HCT116 (cell line): Measurements from ENCODE around the gene DNM2. TPM values are rescaled to one million over a fixed set of nuclear protein-coding genes. Genes with fewer than 3 reads are reported as not detected.

ENCODE experiments used
- ATAC-seq: fragments of 200-7000 bp; cut with Tn5 transposase; 2 replicates; pipeline ENCODE4 v1.9.1; 2020; ENCODE audit warnings: mild to moderate bottlenecking, moderate library complexity
- BruUV-seq: library from RNA; stranded (reverse); fragments of 400-500 nt; replicated peaks from 2 replicates; lab custom pipeline; 2021; lab: Mats Ljungman, UMichigan
- CTCF ChIA-PET: fragments of 300-600 bp; sonication (Branson Sonifier 250); formaldehyde crosslinking; loops from one replicate; lab custom pipeline; 2021; ENCODE audit warnings: antibody characterized with exemption; lab: Charles Lee
- POLR2A ChIA-PET: fragments of 300-600, 350-600 bp; sonication (Branson Sonifier 250); formaldehyde crosslinking; loops from one replicate; lab custom pipeline; 2021; ENCODE audit warnings: antibody characterized with exemption; lab: Charles Lee
- RAD21 ChIA-PET, 2 experiments: fragments of 300-600 bp; sonication (Branson Sonifier 250); formaldehyde crosslinking; loops; one replicate each; lab custom pipeline; 2023; ENCODE audit warnings: low total read pairs in 2 of 2; ENCODE audit not compliant: uncharacterized antibody in 2 of 2, unreplicated experiment in 2 of 2, low non-redundant PET in 1 of 2; lab: Charles Lee
- DNase-seq: peaks from one replicate; pipeline ENCODE4 v3.0.0-alpha.2; 2010; ENCODE audit warnings: low read depth, low spot score
- H2AFZ ChIP-seq: fragments of 200-600 bp; shearing (Covaris generic), sonication (generic); 2 replicates; pipeline ENCODE4 v1.6.1; 2017; ENCODE audit warnings: low read depth, mixed run types, mixed read lengths, antibody characterized with exemption, low read length; ENCODE audit not compliant: poor library complexity, severe bottlenecking
- H3K27ac ChIP-seq: 2 replicates; pipeline ENCODE4 v1.5.1; 2012; ENCODE audit warnings: low read depth, low read length
- H3K27me3 ChIP-seq: fragments of 200-600 bp; sonication (generic); 2 replicates; pipeline ENCODE4 v1.6.1; 2016; ENCODE audit warnings: mixed run types, low read length, mixed read lengths; ENCODE audit not compliant: insufficient read depth
- H3K36me3 ChIP-seq, 2 experiments: fragments of 200-500 bp in 1 of 2; fragments of 200-600 bp in 1 of 2; sonication (Bioruptor generic) in 1 of 2; sonication (generic) in 1 of 2; 2 replicates each; pipeline versions ENCODE4 v1.5.1 to v1.6.1; 2014 to 2016; ENCODE audit warnings: low read length in 2 of 2, inconsistent platforms in 1 of 2, mixed read lengths in 1 of 2, mixed run types in 1 of 2; ENCODE audit not compliant: insufficient read depth in 2 of 2, control insufficient read depth in 1 of 2
- H3K4me1 ChIP-seq, 2 experiments: fragments of 200-600 bp in 1 of 2; sonication (generic) in 1 of 2; 2 replicates each; pipeline versions ENCODE4 v1.5.1 to v1.6.1; 2012 to 2017; ENCODE audit warnings: low read length in 2 of 2, inconsistent platforms in 1 of 2, mild to moderate bottlenecking in 1 of 2, mixed read lengths in 1 of 2, mixed run types in 1 of 2, moderate library complexity in 1 of 2; ENCODE audit not compliant: insufficient read depth in 2 of 2, control insufficient read depth in 1 of 2
- H3K4me2 ChIP-seq: fragments of 200-600 bp; sonication (generic); 2 replicates; pipeline ENCODE4 v1.6.1; 2017; ENCODE audit warnings: mixed run types, low read length, mixed read lengths
- H3K4me3 ChIP-seq, 2 experiments: fragments of 200-600 bp in 1 of 2; sonication (generic) in 1 of 2; replicated peaks in 1 of 2; 2 replicates each; pipeline ENCODE4 v1.5.1; 2011 to 2016; ENCODE audit warnings: low read length in 2 of 2, control low read depth in 1 of 2, low read depth in 1 of 2, mild to moderate bottlenecking in 1 of 2, mixed read lengths in 1 of 2, mixed run types in 1 of 2
- H3K79me2 ChIP-seq: fragments of 200-600 bp; sonication (generic); 2 replicates; pipeline ENCODE4 v1.6.1; 2017; ENCODE audit warnings: mild to moderate bottlenecking, mixed run types, low read length, moderate library complexity, mixed read lengths; ENCODE audit not compliant: insufficient read depth
- H3K9ac ChIP-seq: fragments of 200-600 bp; sonication (generic); 2 replicates; pipeline ENCODE4 v1.6.1; 2016; ENCODE audit warnings: low read length, mixed read lengths
- H3K9me2 ChIP-seq: fragments of 200-600 bp; sonication (generic), shearing (Covaris generic); 2 replicates; pipeline ENCODE4 v1.6.1; 2017; ENCODE audit warnings: mixed run types, mild to moderate bottlenecking, moderate library complexity; ENCODE audit not compliant: insufficient read depth
- H3K9me3 ChIP-seq, 2 experiments: fragments of 200-500 bp in 1 of 2; fragments of 200-600 bp in 1 of 2; sonication (Bioruptor generic) in 1 of 2; sonication (generic) in 1 of 2; 2 replicates each; pipeline ENCODE4 v1.6.1; 2014 to 2017; ENCODE audit warnings: low read length in 2 of 2, mixed read lengths in 2 of 2, inconsistent platforms in 1 of 2, low read depth in 1 of 2, mild to moderate bottlenecking in 1 of 2, mixed run types in 1 of 2, moderate library complexity in 1 of 2; ENCODE audit not compliant: control insufficient read depth in 1 of 2, insufficient read depth in 1 of 2
- H4K20me1 ChIP-seq: fragments of 200-600 bp; sonication (generic), shearing (Covaris generic); 2 replicates; pipeline ENCODE4 v1.6.1; 2017; ENCODE audit warnings: mixed run types, mild to moderate bottlenecking, moderate library complexity; ENCODE audit not compliant: insufficient read depth
- CBX3 ChIP-seq: IDR thresholded peaks from 2 replicates; pipeline ENCODE4 v1.6.1; 2012; ENCODE audit warnings: low read depth
- EGR1 ChIP-seq: IDR thresholded peaks from 2 replicates; pipeline ENCODE4 v1.6.1; 2012; ENCODE audit warnings: low read depth
- ELF1 ChIP-seq: IDR thresholded peaks from 2 replicates; pipeline ENCODE4 v1.6.1; 2012; ENCODE audit warnings: low read depth, borderline replicate concordance
- EZH2 ChIP-seq: fragments of 200-600 bp; sonication (generic); IDR thresholded peaks from 2 replicates; pipeline ENCODE4 v1.6.1; 2017; ENCODE audit warnings: antibody characterized with exemption, mixed run types
- EZH2phosphoT487 ChIP-seq: fragments of 200-600 bp; IDR thresholded peaks from 2 replicates; pipeline ENCODE4 v1.6.1; 2018; ENCODE audit warnings: antibody characterized with exemption, borderline replicate concordance
- JUND ChIP-seq: IDR thresholded peaks from 2 replicates; pipeline ENCODE4 v1.6.1; 2012
- POLR2AphosphoS5 ChIP-seq: IDR thresholded peaks from 2 replicates; pipeline ENCODE4 v1.6.1; 2011; ENCODE audit warnings: mild to moderate bottlenecking, low read depth, low read length, moderate library complexity
- SIN3A ChIP-seq: IDR thresholded peaks from 2 replicates; pipeline ENCODE4 v1.6.1; 2012; ENCODE audit warnings: low read depth
- SP1 ChIP-seq: IDR thresholded peaks from 2 replicates; pipeline ENCODE4 v1.6.1; 2012; ENCODE audit warnings: low read depth
- TCF7L2 ChIP-seq: IDR thresholded peaks from 2 replicates; pipeline ENCODE4 v1.7.0; 2011; ENCODE audit warnings: borderline replicate concordance, inconsistent platforms; ENCODE audit not compliant: insufficient read depth, insufficient read length; ENCODE audit errors: extremely low read depth
- ZFX ChIP-seq: fragments of 450-650 bp; IDR thresholded peaks from 2 replicates; pipeline ENCODE4 v1.6.1; 2017
- ZNF274 ChIP-seq: fragments of 200-500 bp; sonication (Bioruptor generic); IDR thresholded peaks from 2 replicates; pipeline ENCODE4 v1.6.1; 2014; ENCODE audit warnings: mild to moderate bottlenecking, low read depth, low read length, inconsistent platforms
- intact Hi-C: fragments of 100-400 bp; cut with micrococcal nuclease; formaldehyde crosslinking; loops from 2 replicates; pipeline ENCODE4 v1.10.0; 2022
- total RNA-seq: library from RNA; stranded (reverse); gene quantifications from one replicate; pipeline ENCODE4 v1.2.1, GENCODE V29; 2021; ENCODE audit not compliant: unreplicated experiment
- TF ChIP-seq, protein P1 (sequence below): IDR thresholded peaks from 2 replicates; pipeline ENCODE4 v1.6.1; 2011; ENCODE audit warnings: mild to moderate bottlenecking, low read length, moderate library complexity; ENCODE audit not compliant: insufficient replicate concordance; ENCODE audit errors: extremely low read depth
- TF ChIP-seq, protein P2 (sequence below), 3 experiments: fragments of 200-600 bp in 1 of 3; sonication (generic) in 1 of 3; IDR thresholded peaks in 2 of 3; conservative IDR thresholded peaks in 1 of 3; 2 replicates each; pipeline ENCODE4 v1.5.1; 2012 to 2017; ENCODE audit warnings: low read depth in 2 of 3, low read length in 2 of 3, antibody characterized with exemption in 1 of 3, borderline replicate concordance in 1 of 3, control low read depth in 1 of 3, mild to moderate bottlenecking in 1 of 3, mixed read lengths in 1 of 3, mixed run types in 1 of 3, moderate library complexity in 1 of 3; ENCODE audit not compliant: insufficient read depth in 1 of 3
- TF ChIP-seq, protein P3 (sequence below): IDR thresholded peaks from 2 replicates; pipeline ENCODE4 v1.6.1; 2012

DNM2 gene
- total RNA-seq, 1 experiment from 2014 or later = 183 TPM

DNA sequence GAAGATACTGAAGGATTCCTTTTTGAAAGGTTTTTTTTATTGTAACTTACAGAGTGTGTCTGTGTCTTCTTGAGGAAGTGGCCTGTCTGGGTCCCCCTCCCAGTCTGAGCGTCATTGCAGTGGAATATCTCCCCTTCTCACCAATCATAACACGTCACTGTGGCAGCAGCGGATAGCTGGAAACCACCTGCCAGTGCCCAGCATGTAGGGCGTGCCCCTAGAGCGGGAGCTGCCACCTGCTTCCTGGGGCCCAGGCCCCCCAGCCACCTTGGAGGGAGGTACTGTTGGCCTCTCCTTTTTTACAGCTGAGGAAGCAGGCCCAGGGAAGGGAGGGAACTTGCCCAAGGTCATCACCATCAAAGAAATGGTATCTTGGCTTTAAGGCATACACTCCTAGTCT lies 4.6 kb upstream of the DNM2 start:
- no peaks in the 10 kb centered on the region for H3K9me2 ChIP-seq
- no peak overlapping the region for H3K4me2 ChIP-seq
- CTCF ChIA-PET = no interaction called here
- H3K4me1 ChIP-seq = peaks cover 4 to 9% of the 10 kb centered on the region in 2 experiments; a peak in 3 of 4 replicates
- BruUV-seq = no TSS peak
- H3K9me3 ChIP-seq = no peaks in the 10 kb centered on the region
- DNase-seq (no peak), ATAC-seq (no peak)
- no peaks in the 10 kb centered on the region for H3K27me3 ChIP-seq
- no peak overlapping the region for H3K9ac ChIP-seq
- TF ChIP-seq ZNF274 (no peak), JUND (no peak), ZFX (no peak), SP1 (no peak), POLR2AphosphoS5 (no peak), SIN3A (no peak), EZH2 (no peak), TCF7L2 (no peak), EZH2phosphoT487 (no peak), ELF1 (no peak), CBX3 (no peak), EGR1 (no peak)
- TF ChIP-seq, protein P1, sequence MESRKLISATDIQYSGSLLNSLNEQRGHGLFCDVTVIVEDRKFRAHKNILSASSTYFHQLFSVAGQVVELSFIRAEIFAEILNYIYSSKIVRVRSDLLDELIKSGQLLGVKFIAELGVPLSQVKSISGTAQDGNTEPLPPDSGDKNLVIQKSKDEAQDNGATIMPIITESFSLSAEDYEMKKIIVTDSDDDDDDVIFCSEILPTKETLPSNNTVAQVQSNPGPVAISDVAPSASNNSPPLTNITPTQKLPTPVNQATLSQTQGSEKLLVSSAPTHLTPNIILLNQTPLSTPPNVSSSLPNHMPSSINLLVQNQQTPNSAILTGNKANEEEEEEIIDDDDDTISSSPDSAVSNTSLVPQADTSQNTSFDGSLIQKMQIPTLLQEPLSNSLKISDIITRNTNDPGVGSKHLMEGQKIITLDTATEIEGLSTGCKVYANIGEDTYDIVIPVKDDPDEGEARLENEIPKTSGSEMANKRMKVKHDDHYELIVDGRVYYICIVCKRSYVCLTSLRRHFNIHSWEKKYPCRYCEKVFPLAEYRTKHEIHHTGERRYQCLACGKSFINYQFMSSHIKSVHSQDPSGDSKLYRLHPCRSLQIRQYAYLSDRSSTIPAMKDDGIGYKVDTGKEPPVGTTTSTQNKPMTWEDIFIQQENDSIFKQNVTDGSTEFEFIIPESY = no peak
- TF ChIP-seq, protein P2, sequence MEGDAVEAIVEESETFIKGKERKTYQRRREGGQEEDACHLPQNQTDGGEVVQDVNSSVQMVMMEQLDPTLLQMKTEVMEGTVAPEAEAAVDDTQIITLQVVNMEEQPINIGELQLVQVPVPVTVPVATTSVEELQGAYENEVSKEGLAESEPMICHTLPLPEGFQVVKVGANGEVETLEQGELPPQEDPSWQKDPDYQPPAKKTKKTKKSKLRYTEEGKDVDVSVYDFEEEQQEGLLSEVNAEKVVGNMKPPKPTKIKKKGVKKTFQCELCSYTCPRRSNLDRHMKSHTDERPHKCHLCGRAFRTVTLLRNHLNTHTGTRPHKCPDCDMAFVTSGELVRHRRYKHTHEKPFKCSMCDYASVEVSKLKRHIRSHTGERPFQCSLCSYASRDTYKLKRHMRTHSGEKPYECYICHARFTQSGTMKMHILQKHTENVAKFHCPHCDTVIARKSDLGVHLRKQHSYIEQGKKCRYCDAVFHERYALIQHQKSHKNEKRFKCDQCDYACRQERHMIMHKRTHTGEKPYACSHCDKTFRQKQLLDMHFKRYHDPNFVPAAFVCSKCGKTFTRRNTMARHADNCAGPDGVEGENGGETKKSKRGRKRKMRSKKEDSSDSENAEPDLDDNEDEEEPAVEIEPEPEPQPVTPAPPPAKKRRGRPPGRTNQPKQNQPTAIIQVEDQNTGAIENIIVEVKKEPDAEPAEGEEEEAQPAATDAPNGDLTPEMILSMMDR (IDR thresholded peaks at IDR 0.05 in 2 of 3, conservative IDR thresholded peaks at IDR 0.05 in 1 of 3; ENCODE audit: borderline replicate concordance in 1 of 3, insufficient read depth in 1 of 3, low read depth in 2 of 3, low read length in 2 of 3) = no peak
- TF ChIP-seq, protein P3, sequence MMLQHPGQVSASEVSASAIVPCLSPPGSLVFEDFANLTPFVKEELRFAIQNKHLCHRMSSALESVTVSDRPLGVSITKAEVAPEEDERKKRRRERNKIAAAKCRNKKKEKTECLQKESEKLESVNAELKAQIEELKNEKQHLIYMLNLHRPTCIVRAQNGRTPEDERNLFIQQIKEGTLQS = no peak
- TF ChIP-seq, all 23 proteins: peak for 0
- ChIA-PET POLR2A (no interaction called here), RAD21 (no interaction called here)
- intact Hi-C loops = no loop called here
- H2AFZ ChIP-seq = no peak overlapping the region
- H3K27ac ChIP-seq = no peak overlapping the region
- peaks cover 4% of the 10 kb centered on the region for H3K79me2 ChIP-seq
- no peak overlapping the region for H3K4me3 ChIP-seq
- no peaks in the 10 kb centered on the region for H4K20me1 ChIP-seq
- H3K36me3 ChIP-seq = peaks cover 0 to 10% of the 10 kb centered on the region in 2 experiments; a peak in 2 of 4 replicates
